Measurements from ENCODE around the gene PGC.

The PGC gene

GRCh38 chr6:41692080-41692675 is 55.0 kb downstream of the PGC start:
- Histone ChIP-seq H3K27me3 (no peaks in the 10 kb centered on the region), H3K4me2 (no peak overlapping the region), H3K36me3 (peaks cover 71% of the 10 kb centered on the region), H3K27ac (0 out of 2 replicates have a peak overlapping the region, but pooled peaks have one; percentile 13), H3K4me3 (no peak overlapping the region), H3K9me3 (no peaks in the 10 kb centered on the region), H3K9ac (no peak overlapping the region), H3K4me1 (peaks cover 33% of the 10 kb centered on the region), H4K20me1 (peaks cover 55% of the 10 kb centered on the region)
- TF ChIP-seq Cebpa-rat (IDR thresholded peaks at IDR 0.05) = no peak

GRCh38 chr6:41691426-41692079 is 55.6 kb downstream of the PGC start:
- Histone ChIP-seq H3K4me1 (peaks cover 27% of the 10 kb centered on the region), H3K27me3 (no peaks in the 10 kb centered on the region), H3K4me2 (no peak overlapping the region), H3K9ac (no peak overlapping the region), H3K27ac (no peak overlapping the region), H4K20me1 (peaks cover 55% of the 10 kb centered on the region), H3K36me3 (peaks cover 72% of the 10 kb centered on the region), H3K4me3 (no peak overlapping the region), H3K9me3 (no peaks in the 10 kb centered on the region)
- no peak for TF ChIP-seq Cebpa-rat (IDR thresholded peaks at IDR 0.05)

GRCh38 chr6:41690541-41691330 is 56.5 kb downstream of the PGC start:
- Histone ChIP-seq H3K9ac (no peak overlapping the region), H4K20me1 (peaks cover 51% of the 10 kb centered on the region), H3K27ac (no peak overlapping the region), H3K4me1 (peaks cover 25% of the 10 kb centered on the region), H3K36me3 (peaks cover 74% of the 10 kb centered on the region), H3K4me3 (no peak overlapping the region), H3K4me2 (no peak overlapping the region), H3K27me3 (no peaks in the 10 kb centered on the region), H3K9me3 (no peaks in the 10 kb centered on the region)
- no peak for TF ChIP-seq Cebpa-rat (IDR thresholded peaks at IDR 0.05)

DNA sequence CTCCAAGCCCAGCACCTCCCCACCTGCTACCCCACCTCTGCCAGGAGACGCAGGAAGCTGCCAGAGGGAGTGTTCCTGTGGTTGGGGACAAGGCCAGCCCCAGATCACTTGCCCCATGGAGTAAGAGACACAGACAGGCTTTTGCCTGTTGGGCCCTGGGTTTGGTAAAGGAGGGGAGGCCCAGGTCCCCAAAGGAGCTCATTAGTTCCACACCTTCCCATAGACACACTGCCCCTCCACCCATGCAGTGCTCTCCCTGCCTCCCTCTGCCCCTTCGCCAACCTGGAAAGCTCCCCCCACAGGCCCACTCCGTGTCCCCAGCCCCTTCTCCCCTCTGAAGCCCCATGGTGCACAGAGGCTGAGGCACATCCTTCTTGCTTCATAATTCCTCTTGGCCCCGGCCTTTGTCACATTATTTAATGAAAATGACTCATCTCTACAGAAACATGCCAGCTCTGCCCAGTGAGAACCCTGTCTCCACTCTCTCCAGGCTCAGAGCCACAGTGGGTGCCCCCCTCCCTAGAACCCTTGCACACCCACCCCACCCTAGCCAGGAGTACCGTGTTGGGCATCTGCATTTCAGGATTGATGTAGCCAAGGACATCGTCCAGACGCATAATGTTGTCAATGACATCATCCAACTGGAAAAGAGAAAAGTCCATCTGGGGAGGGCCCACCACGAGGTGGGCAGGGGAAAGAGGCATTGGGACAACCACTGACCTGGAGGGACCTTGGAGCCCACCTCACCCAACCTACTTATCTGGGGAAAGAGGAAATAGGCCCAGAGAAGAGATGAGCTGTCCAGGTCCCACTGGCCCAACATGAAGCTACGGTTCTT is 57.8 kb downstream of the PGC start:
- Histone ChIP-seq H4K20me1 (peaks cover 38% of the 10 kb centered on the region), H3K4me1 (peaks cover 16% of the 10 kb centered on the region), H3K9me3 (no peaks in the 10 kb centered on the region), H3K4me2 (no peak overlapping the region), H3K9ac (no peak overlapping the region), H3K4me3 (no peak overlapping the region), H3K27ac (peak overlapping the region; percentile 22; the same call in 1 of the 2 replicates), H3K36me3 (peaks cover 83% of the 10 kb centered on the region), H3K27me3 (no peaks in the 10 kb centered on the region)
- no peak for TF ChIP-seq Cebpa-rat (IDR thresholded peaks at IDR 0.05)

- TF ChIP-seq Cebpa-rat (IDR thresholded peaks at IDR 0.05) = no peak
- Histone ChIP-seq H4K20me1 (peaks cover 30% of the 10 kb centered on the region), H3K27ac (peak overlapping the region; percentile 22; the same call in 1 of the 2 replicates), H3K4me3 (no peak overlapping the region), H3K4me1 (peaks cover 17% of the 10 kb centered on the region), H3K9me3 (no peaks in the 10 kb centered on the region), H3K9ac (no peak overlapping the region), H3K27me3 (no peaks in the 10 kb centered on the region), H3K4me2 (no peak overlapping the region), H3K36me3 (peaks cover 89% of the 10 kb centered on the region)
Observed at GRCh38 chr6:41688256-41688965, 58.8 kb downstream of the PGC start.

DNA sequence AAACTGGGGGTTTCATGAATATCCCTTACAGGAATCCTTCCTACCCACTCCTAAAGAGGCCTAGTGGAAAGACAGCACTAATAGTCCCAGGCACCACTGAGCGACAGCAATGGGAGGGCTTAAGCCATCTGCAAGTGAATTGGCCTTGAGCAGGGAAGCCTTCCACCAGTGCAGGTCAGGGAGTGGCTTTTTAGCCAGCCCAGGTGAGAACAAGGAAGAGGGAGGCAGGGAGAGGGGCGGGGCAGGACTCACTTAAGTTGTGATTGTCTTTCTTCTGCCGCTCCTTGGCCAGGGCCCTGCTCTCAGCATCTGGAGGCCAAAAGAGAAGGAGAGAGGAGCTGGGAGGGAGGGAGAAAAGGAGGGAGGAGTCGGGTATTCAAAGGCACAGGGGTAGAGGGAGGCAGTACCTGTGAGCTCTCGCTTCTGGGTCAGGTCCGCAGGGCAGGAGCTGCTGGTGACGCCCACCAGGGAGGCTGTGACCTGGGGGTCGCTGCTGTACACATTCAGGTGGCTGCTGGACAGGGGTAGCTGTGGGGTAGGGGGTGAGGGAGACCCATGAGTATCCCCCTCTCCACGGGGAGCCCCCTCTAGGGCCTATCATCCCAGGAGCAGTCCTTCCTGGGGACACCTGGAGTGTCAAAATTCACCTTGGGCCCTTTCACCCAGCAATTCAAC is 59.6 kb downstream of the PGC start:
- H3K4me2 ChIP-seq = no peak overlapping the region

More for the DNA sequence above, 59.6 kb downstream of the PGC start:
- peaks cover 86% of the 10 kb centered on the region for H3K36me3 ChIP-seq
- no peaks in the 10 kb centered on the region for H3K9me3 ChIP-seq
- H3K27me3 ChIP-seq = no peaks in the 10 kb centered on the region
- H3K4me3 ChIP-seq = no peak overlapping the region
- peaks cover 22% of the 10 kb centered on the region for H4K20me1 ChIP-seq
- H3K9ac ChIP-seq = no peak overlapping the region
- peaks cover 22% of the 10 kb centered on the region for H3K4me1 ChIP-seq
- no peak for TF ChIP-seq Cebpa-rat (IDR thresholded peaks at IDR 0.05)
- H3K27ac ChIP-seq = no peak overlapping the region
